Measurements from ENCODE around the gene ZNF428. TPM values are rescaled to one million over a fixed set of nuclear protein-coding genes. Genes with fewer than 3 reads are reported as not detected.

Gene ZNF428
- total RNA-seq, 4 donors from 2014 or later, result 3.0 to 17.1 (median 15.1) TPM

GRCh38 chr19:43628646-43629326, 9.4 kb upstream of the ZNF428 start:
- Histone ChIP-seq H3K36me3 (no peaks in the 10 kb centered on the region), H3K27ac (no peak overlapping the region), H3K4me3 (no peak overlapping the region), H3K9me3 (no peaks in the 10 kb centered on the region), H3K27me3 (no peaks in the 10 kb centered on the region), H3K4me1 (peaks cover 0 to 10% (median 3%) of the 10 kb centered on the region in 4 donors)
- in situ Hi-C loops (cut with MboI; ENCODE audit: low pct_ligation_motif_present in 1 of 4, low pct_unique_long_range_greater_than_20kb in 1 of 4, low sequenced_read_pairs in 3 of 4) (no loop called here), intact Hi-C loops (cut with DNase I; ENCODE audit: low total_unique reads) (no loop called here)
- no peak for DNase-seq
- no peak for TF ChIP-seq POLR2AphosphoS5 (IDR thresholded peaks at IDR 0.05)
- TF ChIP-seq POLR2A (IDR thresholded peaks at IDR 0.05), result no peak
- TF ChIP-seq EP300 (IDR thresholded peaks at IDR 0.05; ENCODE audit: low read depth), result no peak
- TF ChIP-seq CTCF (IDR thresholded peaks at IDR 0.05), result no peak
- 94% methylated on average over 3 of the region's 3 CpGs; no CpG with 5 or more reads in 1 of the 2 donors for WGBS, 2 donors (ENCODE audit: low coverage in 1 of 2)

DNA sequence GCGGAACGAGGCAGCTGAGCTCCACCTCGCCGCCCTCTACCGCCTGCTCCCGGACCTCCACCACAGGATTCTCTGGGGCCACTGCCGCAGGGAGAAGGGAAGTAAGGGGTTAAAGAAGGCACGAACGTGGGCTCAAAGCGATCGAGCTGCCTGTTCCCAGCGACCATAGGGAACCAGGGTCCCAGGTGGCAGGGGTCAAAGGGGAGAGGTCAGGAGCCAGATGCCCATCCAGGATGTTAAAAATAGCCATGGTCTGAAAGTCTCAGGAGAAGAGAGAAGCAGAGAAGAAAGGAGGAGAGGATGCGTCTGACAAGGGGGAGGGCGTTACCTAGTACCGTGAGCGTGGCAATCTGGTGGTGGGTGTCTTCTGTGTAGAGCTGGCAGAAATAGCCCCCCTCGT, 7.4 kb upstream of the ZNF428 start:
- 64% methylated on average over 17 of the region's 17 CpGs; no CpG with 5 or more reads in 1 of the 2 donors for WGBS, 2 donors (ENCODE audit: low coverage in 1 of 2)
- intact Hi-C loops (cut with DNase I; ENCODE audit: low total_unique reads) (no loop called here), in situ Hi-C loops (cut with MboI; ENCODE audit: low pct_ligation_motif_present in 1 of 4, low pct_unique_long_range_greater_than_20kb in 1 of 4, low sequenced_read_pairs in 3 of 4) (no loop called here)
- TF ChIP-seq POLR2AphosphoS5 (IDR thresholded peaks at IDR 0.05) (no peak), POLR2A (IDR thresholded peaks at IDR 0.05) (no peak), CTCF (IDR thresholded peaks at IDR 0.05) (no peak)
- H3K36me3 ChIP-seq, result no peaks in the 10 kb centered on the region
- H3K27ac ChIP-seq, result no peak overlapping the region
- H3K4me3 ChIP-seq, result no peak overlapping the region
- H3K27me3 ChIP-seq, result no peaks in the 10 kb centered on the region
- no peaks in the 10 kb centered on the region for H3K9me3 ChIP-seq
- no peak for DNase-seq
- peaks cover 0 to 10% (median 3%) of the 10 kb centered on the region in 4 donors for H3K4me1 ChIP-seq

DNA sequence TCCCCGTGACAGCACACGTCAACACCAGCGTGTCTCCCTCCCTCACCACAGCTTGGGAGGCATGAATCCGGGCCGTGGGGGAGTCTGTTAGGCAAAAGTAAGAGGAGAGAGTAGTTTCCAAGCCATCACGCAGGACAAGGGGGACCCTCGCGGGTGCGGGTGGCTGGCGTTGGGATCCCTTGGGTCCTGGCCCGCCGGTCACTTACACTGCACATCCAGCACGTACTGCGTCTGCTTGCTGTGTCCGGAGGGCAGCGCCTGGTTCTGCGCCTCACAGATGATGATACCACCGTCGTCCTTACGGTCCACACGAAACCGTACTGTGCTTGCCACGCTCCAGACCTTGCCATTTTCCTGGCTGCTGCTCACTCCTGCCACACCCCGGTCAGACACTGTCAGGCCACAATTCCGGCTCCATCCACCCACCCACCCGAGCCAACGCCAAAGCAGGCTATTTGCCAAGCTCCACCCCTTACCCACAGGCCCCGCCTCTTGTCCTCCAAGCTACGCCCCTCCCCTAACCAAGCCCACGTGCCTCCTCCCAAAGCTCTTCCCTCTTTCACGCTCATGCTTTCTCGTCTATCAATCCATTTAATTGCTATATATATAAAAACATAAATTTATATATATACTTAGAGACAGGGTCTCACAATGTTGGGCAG, 6.6 kb upstream of the ZNF428 start:
- in situ Hi-C loops (cut with MboI; ENCODE audit: low pct_ligation_motif_present in 1 of 4, low pct_unique_long_range_greater_than_20kb in 1 of 4, low sequenced_read_pairs in 3 of 4), result no loop called here
- intact Hi-C loops (cut with DNase I; ENCODE audit: low total_unique reads), result no loop called here
- TF ChIP-seq EP300 (IDR thresholded peaks at IDR 0.05; ENCODE audit: low read depth) (no peak), CTCF (IDR thresholded peaks at IDR 0.05) (no peak), POLR2A (IDR thresholded peaks at IDR 0.05) (no peak), POLR2AphosphoS5 (IDR thresholded peaks at IDR 0.05) (no peak)
- Histone ChIP-seq H3K4me3 (no peak overlapping the region), H3K9me3 (no peaks in the 10 kb centered on the region), H3K27me3 (no peaks in the 10 kb centered on the region), H3K27ac (no peak overlapping the region), H3K4me1 (peaks cover 0 to 10% (median 3%) of the 10 kb centered on the region in 4 donors), H3K36me3 (no peaks in the 10 kb centered on the region)
- DNase-seq, result no peak
- 54 to 79% methylated on average over 17 to 32 of the region's 32 CpGs for WGBS, 2 donors (ENCODE audit: low coverage in 1 of 2)

GRCh38 chr19:43624933-43625332, 5.5 kb upstream of the ZNF428 start:
- H3K27me3 ChIP-seq, result no peaks in the 10 kb centered on the region
- DNase-seq, result peak; percentile 82
- 47% methylated on average over 17 of the region's 30 CpGs; no CpG with 5 or more reads in 1 of the 2 donors for WGBS, 2 donors (ENCODE audit: low coverage in 1 of 2)
- intact Hi-C loops (cut with DNase I; ENCODE audit: low total_unique reads), result no loop called here
- no peaks in the 10 kb centered on the region for H3K9me3 ChIP-seq
- H3K4me3 ChIP-seq, result no peak overlapping the region
- no peak overlapping the region for H3K27ac ChIP-seq
- H3K4me1 ChIP-seq, result peaks cover 0 to 15% (median 8%) of the 10 kb centered on the region in 4 donors
- in situ Hi-C loops (cut with MboI; ENCODE audit: low pct_ligation_motif_present in 1 of 4, low pct_unique_long_range_greater_than_20kb in 1 of 4, low sequenced_read_pairs in 3 of 4), result no loop called here
- no peaks in the 10 kb centered on the region for H3K36me3 ChIP-seq
- TF ChIP-seq POLR2A (IDR thresholded peaks at IDR 0.05), result no peak
- TF ChIP-seq EP300 (IDR thresholded peaks at IDR 0.05; ENCODE audit: low read depth), result no peak
- TF ChIP-seq CTCF (IDR thresholded peaks at IDR 0.05), result peak in 1 of 5 experiments; percentile 26
- no peak for TF ChIP-seq POLR2AphosphoS5 (IDR thresholded peaks at IDR 0.05)

Data from transverse colon (tissue), 4 donors.